HUES48 (cell line): ENCODE results near the gene NEIL1.
A peak's percentile ranks its signal among the peaks of the same experiment; 100 is the strongest.
"Not testable (repeated sequence)": the region's sequence is repeated elsewhere in the genome, so short reads cannot be mapped to it uniquely, and the experiment has no call there.

Experiments used
- H3K27ac ChIP-seq: one replicate; pipeline ENCODE4 v1.7.0; 2013; ENCODE audit warnings: low read depth, low read length, inconsistent platforms
- H3K27me3 ChIP-seq: 2 replicates; pipeline ENCODE4 v1.6.1; 2013; ENCODE audit warnings: mild to moderate bottlenecking, low read length; ENCODE audit not compliant: control insufficient read depth, insufficient read depth
- H3K36me3 ChIP-seq: 2 replicates; pipeline ENCODE4 v1.6.1; 2013; ENCODE audit warnings: low read length; ENCODE audit not compliant: control insufficient read depth, insufficient read depth
- H3K4me1 ChIP-seq: 2 replicates; pipeline ENCODE4 v1.6.1; 2013; ENCODE audit warnings: mild to moderate bottlenecking, low read length; ENCODE audit not compliant: control insufficient read depth, insufficient read depth
- H3K4me3 ChIP-seq: 2 replicates; pipeline ENCODE4 v1.5.1; 2013; ENCODE audit warnings: mild to moderate bottlenecking, low read depth, low read length
- H3K9ac ChIP-seq: 2 replicates; pipeline ENCODE4 v1.6.1; 2013; ENCODE audit warnings: mild to moderate bottlenecking, low read depth, low read length, moderate library complexity
- H3K9me3 ChIP-seq: 2 replicates; pipeline ENCODE4 v1.6.1; 2013; ENCODE audit warnings: low read length; ENCODE audit not compliant: control insufficient read depth, insufficient read depth

NEIL1 gene

DNA sequence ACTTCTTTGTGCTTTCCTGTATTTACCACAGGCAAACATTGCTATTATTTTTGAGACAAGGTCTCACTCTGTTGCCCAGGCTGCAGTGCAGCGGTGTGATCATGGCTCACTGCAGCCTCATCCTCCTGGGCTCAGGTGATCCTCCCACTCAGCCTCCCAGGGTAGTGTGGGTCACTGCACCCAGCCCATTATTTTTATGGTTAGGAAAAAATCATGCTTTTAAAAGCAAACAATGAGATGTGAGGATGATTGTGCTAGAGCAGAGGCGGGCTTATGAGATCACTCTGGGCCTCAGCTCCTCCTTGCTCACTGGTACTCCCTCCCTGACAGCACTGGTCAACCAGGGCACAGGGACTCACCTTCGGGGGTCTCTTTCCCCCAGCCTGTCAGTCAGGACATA is 19.3 kb downstream of the NEIL1 start:
- Histone ChIP-seq H3K4me3 (no peak overlapping the region), H3K36me3 (peaks cover 51% of the 10 kb centered on the region), H3K27me3 (no peaks in the 10 kb centered on the region)

DNA sequence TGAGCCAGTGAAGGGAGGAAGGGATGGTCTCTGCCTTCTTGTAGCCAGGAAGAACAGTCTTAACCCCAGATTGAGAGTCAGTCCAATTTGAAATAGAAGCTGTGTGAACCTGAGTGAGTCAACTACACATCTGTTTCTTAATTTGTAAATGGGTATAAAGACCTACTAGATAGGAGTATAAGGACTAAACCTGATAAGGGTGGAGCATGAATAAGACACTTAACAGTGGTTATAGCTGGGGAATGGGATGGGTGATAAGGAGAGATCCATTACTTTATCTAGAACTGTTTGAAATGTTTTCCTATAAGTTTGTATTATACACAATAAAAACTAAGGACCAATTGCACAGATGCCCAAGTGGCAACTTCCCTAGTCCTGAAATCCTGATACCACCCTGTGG is 20.2 kb downstream of the NEIL1 start:
- Histone ChIP-seq H3K9ac (no peak overlapping the region), H3K4me3 (no peak overlapping the region)

More for the DNA sequence above, 19.3 kb downstream of the NEIL1 start:
- Histone ChIP-seq H3K9me3 (no peaks in the 10 kb centered on the region), H3K4me1 (peaks cover 9% of the 10 kb centered on the region), H3K9ac (no peak overlapping the region), H3K27ac (no peak overlapping the region)

GRCh38 chr15:75367406-75367912 is 20.6 kb downstream of the NEIL1 start:
- Histone ChIP-seq H3K27me3 (no peaks in the 10 kb centered on the region), H3K27ac (no peak overlapping the region), H3K9ac (no peak overlapping the region), H3K4me3 (peak overlapping the region; percentile 84; the same call in 1 of the 2 replicates), H3K9me3 (no peaks in the 10 kb centered on the region), H3K4me1 (peaks cover 9% of the 10 kb centered on the region), H3K36me3 (peaks cover 59% of the 10 kb centered on the region)

More for the DNA sequence above, 20.2 kb downstream of the NEIL1 start:
- no peaks in the 10 kb centered on the region for H3K9me3 ChIP-seq
- peaks cover 55% of the 10 kb centered on the region for H3K36me3 ChIP-seq
- H3K27ac ChIP-seq: no peak overlapping the region
- H3K27me3 ChIP-seq: no peaks in the 10 kb centered on the region
- H3K4me1 ChIP-seq: peaks cover 9% of the 10 kb centered on the region

- Histone ChIP-seq H3K36me3 (peaks cover 60% of the 10 kb centered on the region), H3K4me1 (peaks cover 9% of the 10 kb centered on the region), H3K27ac (peak within 1 kb of the TSS; percentile 98), H3K4me3 (peak within 1 kb of the TSS; percentile 84), H3K27me3 (no peaks in the 10 kb centered on the region), H3K9me3 (no peaks in the 10 kb centered on the region), H3K9ac (peak within 1 kb of the TSS; percentile 89)
These were observed 21.3 kb downstream of the NEIL1 start, which contains the start of gene MAN2C1 for GRCh38 chr15:75367913-75368688. Gene MAN2C1, minus strand, starts transcription at chr15:75368607. Its CDS starts 24 bp downstream, at chr15:75368583.

DNA sequence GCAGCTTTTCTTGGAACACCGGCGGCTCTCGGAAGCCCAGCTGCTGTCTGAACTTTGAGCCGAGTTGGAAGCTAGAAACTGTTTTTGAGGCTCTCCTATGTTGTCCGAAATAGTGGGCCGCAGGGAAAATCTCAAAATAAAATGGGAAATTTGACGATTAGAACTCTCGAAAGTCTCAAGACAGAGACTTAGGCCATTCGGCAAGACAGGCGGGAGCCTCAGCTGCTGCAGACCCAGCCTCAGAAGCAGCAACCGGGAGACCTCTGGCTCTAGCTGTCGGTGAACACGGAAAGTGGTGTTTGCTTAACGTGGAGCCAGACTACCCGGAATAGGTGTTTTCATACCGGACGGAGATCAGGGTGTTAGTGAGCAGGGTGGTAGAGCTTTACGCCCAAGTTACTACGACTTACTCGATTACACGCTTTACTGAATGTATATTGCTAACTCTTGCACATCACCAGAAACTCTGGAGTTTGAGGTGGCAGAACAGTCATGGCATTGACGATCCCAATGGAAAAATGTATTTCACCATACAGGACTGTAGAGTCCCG is 21.9 kb downstream of the NEIL1 start:
- Histone ChIP-seq H3K27me3 (no peaks in the 10 kb centered on the region), H3K4me3 (peak overlapping the region; percentile 84), H3K36me3 (peaks cover 65% of the 10 kb centered on the region), H3K4me1 (peaks cover 9% of the 10 kb centered on the region), H3K27ac (peak overlapping the region; percentile 98), H3K9me3 (no peaks in the 10 kb centered on the region), H3K9ac (peak overlapping the region; percentile 89)

DNA sequence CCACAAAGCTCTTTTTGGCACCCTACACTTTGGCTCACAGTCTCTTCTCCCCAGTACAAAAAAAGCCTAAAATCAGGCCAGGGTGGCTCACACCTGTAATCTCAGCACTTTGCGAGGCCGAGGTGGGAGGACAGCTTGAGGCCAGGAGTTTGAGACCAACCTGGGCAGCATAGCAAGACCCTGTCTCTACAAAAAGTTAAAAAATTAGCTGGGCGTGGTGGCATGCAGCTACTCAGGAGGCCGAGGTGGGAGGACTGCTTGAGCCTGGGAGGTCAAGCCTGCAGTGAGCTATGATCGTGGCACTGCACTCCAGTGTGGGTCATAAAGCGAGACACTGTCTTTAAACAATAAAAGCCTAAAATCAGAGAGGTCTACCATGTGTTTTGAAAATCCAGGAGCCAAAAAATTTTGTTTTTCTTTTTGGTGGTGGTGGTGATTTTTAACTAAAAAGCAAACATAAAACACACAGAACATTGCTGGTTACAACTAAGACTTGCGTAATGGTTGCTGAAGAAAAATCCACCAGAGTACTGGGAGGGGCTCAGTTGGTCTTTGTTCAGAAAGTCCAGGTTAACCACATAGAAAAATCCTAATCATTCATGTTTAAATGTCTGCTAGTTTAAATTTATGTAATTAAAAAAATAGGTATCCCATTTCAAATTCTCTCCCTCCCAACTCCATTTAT is 23.2 kb downstream of the NEIL1 start:
- H3K27ac ChIP-seq: peak overlapping the region; percentile 98
- H3K4me3 ChIP-seq: peak overlapping the region; percentile 84; the same call in 1 of the 2 replicates
- peaks cover 9% of the 10 kb centered on the region for H3K4me1 ChIP-seq
- no peak overlapping the region for H3K9ac ChIP-seq
- H3K36me3 ChIP-seq: peaks cover 67% of the 10 kb centered on the region
- no peaks in the 10 kb centered on the region for H3K9me3 ChIP-seq
- no peaks in the 10 kb centered on the region for H3K27me3 ChIP-seq

DNA sequence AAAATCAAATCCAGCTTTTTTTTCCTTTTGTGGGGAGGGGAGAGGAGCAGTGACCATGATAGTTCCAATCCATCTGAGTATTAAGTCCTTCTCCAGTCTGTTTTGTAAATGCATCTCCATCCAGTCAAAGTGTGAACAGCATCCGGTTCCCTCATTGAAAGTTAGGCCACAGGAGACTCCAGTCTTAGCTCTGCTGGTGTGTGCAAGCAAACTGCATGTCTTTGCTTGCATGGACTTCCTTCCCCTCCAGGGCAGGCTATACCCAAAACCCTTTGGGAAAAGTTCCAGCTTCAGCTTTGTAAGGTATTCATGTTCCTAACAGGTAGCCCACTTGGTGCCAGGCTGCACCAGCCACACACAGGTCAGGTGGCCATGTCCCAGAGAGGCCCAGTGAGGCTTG is 24.6 kb downstream of the NEIL1 start:
- Histone ChIP-seq H3K27me3 (no peaks in the 10 kb centered on the region), H3K9ac (no peak overlapping the region), H3K9me3 (no peaks in the 10 kb centered on the region), H3K27ac (no peak overlapping the region), H3K36me3 (peaks cover 69% of the 10 kb centered on the region), H3K4me1 (peaks cover 9% of the 10 kb centered on the region), H3K4me3 (no peak overlapping the region)

GRCh38 chr15:75371901-75372688 is 25.3 kb downstream of the NEIL1 start:
- Histone ChIP-seq H3K36me3 (peaks cover 69% of the 10 kb centered on the region), H3K27ac (no peak overlapping the region), H3K4me1 (peaks cover 9% of the 10 kb centered on the region), H3K27me3 (no peaks in the 10 kb centered on the region), H3K9ac (no peak overlapping the region), H3K4me3 (no peak overlapping the region), H3K9me3 (no peaks in the 10 kb centered on the region)

DNA sequence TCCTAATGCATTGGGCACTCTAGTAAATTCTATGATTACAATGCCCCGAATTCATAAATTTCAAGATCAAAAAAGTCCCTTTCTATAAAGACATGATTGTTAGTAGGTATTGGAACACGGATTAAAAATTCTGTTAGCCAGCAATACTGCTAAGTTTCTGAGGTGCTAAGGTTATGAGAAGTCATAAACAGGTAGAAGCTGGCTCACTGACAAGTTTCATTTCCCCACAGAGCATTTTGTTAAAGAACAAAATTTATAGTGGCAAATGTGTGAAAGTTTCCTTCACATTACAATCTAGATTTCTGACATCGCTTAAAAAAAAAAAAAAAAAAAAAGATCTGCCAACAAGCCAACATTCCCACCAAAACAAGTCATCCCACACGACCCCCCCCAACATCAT is 33.9 kb downstream of the NEIL1 start:
- Histone ChIP-seq H3K9ac (no peak overlapping the region), H3K36me3 (peaks cover 94% of the 10 kb centered on the region), H3K27ac (no peak overlapping the region), H3K4me1 (no peaks in the 10 kb centered on the region), H3K4me3 (no peak overlapping the region), H3K9me3 (no peaks in the 10 kb centered on the region), H3K27me3 (no peaks in the 10 kb centered on the region)

DNA sequence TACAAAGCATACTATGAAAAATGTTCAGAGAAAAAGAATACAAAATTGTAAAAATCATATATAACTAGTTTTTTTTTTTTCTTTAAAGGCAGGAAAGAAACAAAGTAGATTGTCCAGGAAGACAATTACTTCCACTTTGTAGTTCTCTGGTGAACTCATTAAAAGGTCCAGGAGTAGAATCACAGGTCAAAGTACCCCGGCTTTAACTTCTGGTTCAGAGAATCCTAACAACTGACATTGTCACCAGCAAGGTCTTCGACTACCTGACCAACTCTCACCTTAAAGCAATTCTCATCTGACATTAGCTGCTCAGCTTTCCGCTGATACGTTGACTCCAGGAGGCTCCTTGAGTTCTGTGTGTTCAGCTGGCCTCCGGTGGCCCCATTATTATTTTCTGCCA is 37.1 kb downstream of the NEIL1 start:
- not testable (repeated sequence) for H3K9ac ChIP-seq, H3K27me3 ChIP-seq, H3K4me3 ChIP-seq, H3K4me1 ChIP-seq, H3K9me3 ChIP-seq, H3K27ac ChIP-seq
- H3K36me3 ChIP-seq: peaks cover 97% of the 10 kb centered on the region
